Smooth muscle cell (in vitro differentiated cells): Measurements from ENCODE around the gene ADRA2C. TPM values are rescaled to one million over a fixed set of nuclear protein-coding genes. Genes with fewer than 3 reads are reported as not detected.

Experiments used
- DNase-seq: peaks from one replicate; lab custom pipeline; 2025; ENCODE audit not compliant: unreplicated experiment; lab: John Stamatoyannopoulos, UW
- H2AFZ ChIP-seq: fragments of 200-600 bp; sonication (generic); 2 replicates; pipeline ENCODE4 v1.6.0; 2016; ENCODE audit warnings: antibody characterized with exemption, low read depth, mild to moderate bottlenecking
- H3F3A ChIP-seq: fragments of 200-600 bp; sonication (generic); 2 replicates; pipeline ENCODE4 v1.6.0; 2017; ENCODE audit warnings: antibody characterized with exemption, low read depth
- H3K27ac ChIP-seq: fragments of 200-600 bp; sonication (generic); 2 replicates; pipeline ENCODE4 v1.5.1; 2016; ENCODE audit warnings: low read depth, mild to moderate bottlenecking
- H3K27me3 ChIP-seq: fragments of 200-600 bp; sonication (generic); 2 replicates; pipeline ENCODE4 v1.6.1; 2016; ENCODE audit warnings: low read depth, mild to moderate bottlenecking
- H3K36me3 ChIP-seq: fragments of 200-600 bp; sonication (generic); 2 replicates; pipeline ENCODE4 v1.5.1; 2016; ENCODE audit warnings: low read depth
- H3K4me1 ChIP-seq: fragments of 200-600 bp; sonication (generic); 2 replicates; pipeline ENCODE4 v1.5.1; 2016; ENCODE audit warnings: low read depth
- H3K4me2 ChIP-seq: fragments of 200-600 bp; sonication (generic); 2 replicates; pipeline ENCODE4 v1.6.0; 2016; ENCODE audit warnings: mild to moderate bottlenecking
- H3K4me3 ChIP-seq: fragments of 200-600 bp; sonication (generic); 2 replicates; pipeline ENCODE4 v1.5.1; 2016; ENCODE audit warnings: mild to moderate bottlenecking
- H3K79me2 ChIP-seq: fragments of 200-600 bp; sonication (generic); 2 replicates; pipeline ENCODE4 v1.6.0; 2016; ENCODE audit warnings: low read depth, mild to moderate bottlenecking
- H3K9ac ChIP-seq: fragments of 200-600 bp; sonication (generic); 2 replicates; pipeline ENCODE4 v1.6.0; 2016; ENCODE audit warnings: low read depth
- H3K9me3 ChIP-seq: fragments of 200-600 bp; sonication (generic); replicated peaks from 2 replicates; pipeline ENCODE4 v1.5.1; 2016; ENCODE audit warnings: low read depth
- H4K20me1 ChIP-seq: fragments of 200-600 bp; sonication (generic); 2 replicates; pipeline ENCODE4 v1.6.0; 2016; ENCODE audit warnings: low read depth
- WGBS: methylation state at CpG from one replicate; pipeline ENCODE4 v1.1.7; 2016; ENCODE audit warnings: low lambda C conversion rate; 5-methylcytosine and 5-hydroxymethylcytosine counted together
- polyA plus RNA-seq: library from polyadenylated mRNA; unstranded; fragments of >200 nt; fragmentation: Nextera tagmentation; extraction: Ambion mirVana; gene quantifications from 2 replicates; pipeline ENCODE4 v1.2.1, GENCODE V29; 2016
- total RNA-seq: library from RNA; depleted of rRNA; stranded (reverse); fragments of >200 nt; gene quantifications from 2 replicates; pipeline ENCODE4 v1.2.3, GENCODE V29; 2014
- TF ChIP-seq, protein P1 (sequence below): fragments of 200-600 bp; sonication (generic); IDR thresholded peaks from 2 replicates; pipeline ENCODE4 v1.5.1; 2017; ENCODE audit warnings: borderline replicate concordance, mild to moderate bottlenecking, antibody characterized with exemption; ENCODE audit not compliant: insufficient read depth, poor library complexity, severe bottlenecking

ADRA2C gene
- total and polyA plus RNA-seq, 2 experiments from 2014 or later: 0.53 to 1.6 TPM

DNA sequence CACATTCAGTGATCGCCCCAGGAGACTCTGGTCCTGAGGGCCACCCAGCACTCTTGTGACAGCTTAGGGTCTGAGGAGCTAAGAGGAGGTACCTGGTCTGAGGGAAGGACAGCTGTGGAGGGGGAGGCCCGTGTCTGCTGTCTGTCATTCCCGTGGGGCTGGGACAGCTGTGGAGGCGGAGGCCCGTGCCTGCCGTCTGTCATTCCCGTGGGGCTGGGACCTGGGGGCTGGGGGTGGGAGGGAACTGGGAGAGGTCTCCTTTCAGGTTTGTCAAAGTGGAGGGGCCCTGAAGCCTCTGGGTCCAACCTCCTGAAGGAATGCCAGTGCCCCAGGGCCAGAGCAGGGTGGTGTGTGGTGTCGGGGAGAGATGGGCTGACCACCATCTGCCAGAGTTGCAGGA is 45.0 kb upstream of the ADRA2C start:
- Histone ChIP-seq H3K27ac (no peak overlapping the region), H3F3A (no peaks in the 10 kb centered on the region), H3K4me3 (no peak overlapping the region), H4K20me1 (no peaks in the 10 kb centered on the region), H2AFZ (no peak overlapping the region), H3K27me3 (peaks cover 35% of the 10 kb centered on the region), H3K4me2 (no peak overlapping the region), H3K36me3 (no peaks in the 10 kb centered on the region), H3K9me3 (no peaks in the 10 kb centered on the region), H3K79me2 (no peaks in the 10 kb centered on the region), H3K4me1 (peaks cover 21% of the 10 kb centered on the region), H3K9ac (no peak overlapping the region)
- TF ChIP-seq, protein P1, sequence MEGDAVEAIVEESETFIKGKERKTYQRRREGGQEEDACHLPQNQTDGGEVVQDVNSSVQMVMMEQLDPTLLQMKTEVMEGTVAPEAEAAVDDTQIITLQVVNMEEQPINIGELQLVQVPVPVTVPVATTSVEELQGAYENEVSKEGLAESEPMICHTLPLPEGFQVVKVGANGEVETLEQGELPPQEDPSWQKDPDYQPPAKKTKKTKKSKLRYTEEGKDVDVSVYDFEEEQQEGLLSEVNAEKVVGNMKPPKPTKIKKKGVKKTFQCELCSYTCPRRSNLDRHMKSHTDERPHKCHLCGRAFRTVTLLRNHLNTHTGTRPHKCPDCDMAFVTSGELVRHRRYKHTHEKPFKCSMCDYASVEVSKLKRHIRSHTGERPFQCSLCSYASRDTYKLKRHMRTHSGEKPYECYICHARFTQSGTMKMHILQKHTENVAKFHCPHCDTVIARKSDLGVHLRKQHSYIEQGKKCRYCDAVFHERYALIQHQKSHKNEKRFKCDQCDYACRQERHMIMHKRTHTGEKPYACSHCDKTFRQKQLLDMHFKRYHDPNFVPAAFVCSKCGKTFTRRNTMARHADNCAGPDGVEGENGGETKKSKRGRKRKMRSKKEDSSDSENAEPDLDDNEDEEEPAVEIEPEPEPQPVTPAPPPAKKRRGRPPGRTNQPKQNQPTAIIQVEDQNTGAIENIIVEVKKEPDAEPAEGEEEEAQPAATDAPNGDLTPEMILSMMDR: no peak
- WGBS: 74% methylated on average over 4 of the region's 8 CpGs
- DNase-seq: no peak

- H3K9ac ChIP-seq: no peak overlapping the region
- no peak overlapping the region for H2AFZ ChIP-seq
- H3K27ac ChIP-seq: no peak overlapping the region
- no peaks in the 10 kb centered on the region for H3K9me3 ChIP-seq
- H3F3A ChIP-seq: no peaks in the 10 kb centered on the region
- peaks cover 39% of the 10 kb centered on the region for H3K27me3 ChIP-seq
- 83% methylated on average over 6 of the region's 6 CpGs for WGBS
- H3K79me2 ChIP-seq: no peaks in the 10 kb centered on the region
- TF ChIP-seq, protein P1: no peak
- H4K20me1 ChIP-seq: no peaks in the 10 kb centered on the region
- no peaks in the 10 kb centered on the region for H3K36me3 ChIP-seq
- no peak overlapping the region for H3K4me2 ChIP-seq
- H3K4me3 ChIP-seq: no peak overlapping the region
- peaks cover 21% of the 10 kb centered on the region for H3K4me1 ChIP-seq
- DNase-seq: no peak
These were observed 44.6 kb upstream of the ADRA2C start for GRCh38 chr4:3721627-3722026.

- peaks cover 21% of the 10 kb centered on the region for H3K4me1 ChIP-seq
- no peak overlapping the region for H3K27ac ChIP-seq
- H3K4me2 ChIP-seq: no peak overlapping the region
- no peaks in the 10 kb centered on the region for H3K36me3 ChIP-seq
- H3K9ac ChIP-seq: no peak overlapping the region
- H3K27me3 ChIP-seq: peaks cover 46% of the 10 kb centered on the region
- no peak overlapping the region for H2AFZ ChIP-seq
- TF ChIP-seq, protein P1: no peak
- H3K4me3 ChIP-seq: no peak overlapping the region
- no peak for DNase-seq
- WGBS: 92% methylated on average over 11 of the region's 11 CpGs
- H3F3A ChIP-seq: no peaks in the 10 kb centered on the region
- no peaks in the 10 kb centered on the region for H3K9me3 ChIP-seq
- H3K79me2 ChIP-seq: no peaks in the 10 kb centered on the region
- no peaks in the 10 kb centered on the region for H4K20me1 ChIP-seq
These were observed 43.5 kb upstream of the ADRA2C start for GRCh38 chr4:3722446-3723231.

GRCh38 chr4:3723232-3723642 is 42.9 kb upstream of the ADRA2C start:
- Histone ChIP-seq H3K4me3 (no peak overlapping the region), H3K27me3 (peaks cover 46% of the 10 kb centered on the region), H3K4me1 (peaks cover 21% of the 10 kb centered on the region), H3K9ac (no peak overlapping the region), H3K4me2 (no peak overlapping the region), H3K9me3 (no peaks in the 10 kb centered on the region), H4K20me1 (no peaks in the 10 kb centered on the region), H3F3A (no peaks in the 10 kb centered on the region), H3K27ac (no peak overlapping the region), H2AFZ (no peak overlapping the region), H3K79me2 (no peaks in the 10 kb centered on the region), H3K36me3 (no peaks in the 10 kb centered on the region)
- DNase-seq: no peak
- TF ChIP-seq, protein P1: no peak
- WGBS: 93% methylated on average over 8 of the region's 9 CpGs
